HCT116 (cell line): ENCODE data around the gene DPP9. TPM values are rescaled to one million over a fixed set of nuclear protein-coding genes. Genes with fewer than 3 reads are reported as not detected.
A peak's percentile ranks its signal among the peaks of the same experiment; 100 is the strongest.

Experiments used
- ATAC-seq: fragments of 200-7000 bp; cut with Tn5 transposase; 2 replicates; pipeline ENCODE4 v1.9.1; 2020; ENCODE audit warnings: mild to moderate bottlenecking, moderate library complexity
- BruUV-seq: library from RNA; stranded (reverse); fragments of 400-500 nt; replicated peaks from 2 replicates; lab custom pipeline; 2021; lab: Mats Ljungman, UMichigan
- CTCF ChIA-PET: fragments of 300-600 bp; sonication (Branson Sonifier 250); formaldehyde crosslinking; loops from one replicate; lab custom pipeline; 2021; ENCODE audit warnings: antibody characterized with exemption; lab: Charles Lee
- POLR2A ChIA-PET: fragments of 300-600, 350-600 bp; sonication (Branson Sonifier 250); formaldehyde crosslinking; loops from one replicate; lab custom pipeline; 2021; ENCODE audit warnings: antibody characterized with exemption; lab: Charles Lee
- RAD21 ChIA-PET, 2 experiments: fragments of 300-600 bp; sonication (Branson Sonifier 250); formaldehyde crosslinking; loops; one replicate each; lab custom pipeline; 2023; ENCODE audit warnings: low total read pairs in 2 of 2; ENCODE audit not compliant: uncharacterized antibody in 2 of 2, unreplicated experiment in 2 of 2, low non-redundant PET in 1 of 2; lab: Charles Lee
- DNase-seq: peaks from one replicate; pipeline ENCODE4 v3.0.0-alpha.2; 2010; ENCODE audit warnings: low read depth, low spot score
- H2AFZ ChIP-seq: fragments of 200-600 bp; shearing (Covaris generic), sonication (generic); 2 replicates; pipeline ENCODE4 v1.6.1; 2017; ENCODE audit warnings: low read depth, mixed run types, mixed read lengths, antibody characterized with exemption, low read length; ENCODE audit not compliant: poor library complexity, severe bottlenecking
- H3K27ac ChIP-seq: 2 replicates; pipeline ENCODE4 v1.5.1; 2012; ENCODE audit warnings: low read depth, low read length
- H3K27me3 ChIP-seq: fragments of 200-600 bp; sonication (generic); 2 replicates; pipeline ENCODE4 v1.6.1; 2016; ENCODE audit warnings: mixed run types, low read length, mixed read lengths; ENCODE audit not compliant: insufficient read depth
- H3K36me3 ChIP-seq, 2 experiments: fragments of 200-500 bp in 1 of 2; fragments of 200-600 bp in 1 of 2; sonication (Bioruptor generic) in 1 of 2; sonication (generic) in 1 of 2; 2 replicates each; pipeline versions ENCODE4 v1.5.1 to v1.6.1; 2014 to 2016; ENCODE audit warnings: low read length in 2 of 2, inconsistent platforms in 1 of 2, mixed read lengths in 1 of 2, mixed run types in 1 of 2; ENCODE audit not compliant: insufficient read depth in 2 of 2, control insufficient read depth in 1 of 2
- H3K4me1 ChIP-seq, 2 experiments: fragments of 200-600 bp in 1 of 2; sonication (generic) in 1 of 2; 2 replicates each; pipeline versions ENCODE4 v1.5.1 to v1.6.1; 2012 to 2017; ENCODE audit warnings: low read length in 2 of 2, inconsistent platforms in 1 of 2, mild to moderate bottlenecking in 1 of 2, mixed read lengths in 1 of 2, mixed run types in 1 of 2, moderate library complexity in 1 of 2; ENCODE audit not compliant: insufficient read depth in 2 of 2, control insufficient read depth in 1 of 2
- H3K4me2 ChIP-seq: fragments of 200-600 bp; sonication (generic); 2 replicates; pipeline ENCODE4 v1.6.1; 2017; ENCODE audit warnings: mixed run types, low read length, mixed read lengths
- H3K4me3 ChIP-seq, 2 experiments: fragments of 200-600 bp in 1 of 2; sonication (generic) in 1 of 2; replicated peaks in 1 of 2; 2 replicates each; pipeline ENCODE4 v1.5.1; 2011 to 2016; ENCODE audit warnings: low read length in 2 of 2, control low read depth in 1 of 2, low read depth in 1 of 2, mild to moderate bottlenecking in 1 of 2, mixed read lengths in 1 of 2, mixed run types in 1 of 2
- H3K79me2 ChIP-seq: fragments of 200-600 bp; sonication (generic); 2 replicates; pipeline ENCODE4 v1.6.1; 2017; ENCODE audit warnings: mild to moderate bottlenecking, mixed run types, low read length, moderate library complexity, mixed read lengths; ENCODE audit not compliant: insufficient read depth
- H3K9ac ChIP-seq: fragments of 200-600 bp; sonication (generic); 2 replicates; pipeline ENCODE4 v1.6.1; 2016; ENCODE audit warnings: low read length, mixed read lengths
- H3K9me2 ChIP-seq: fragments of 200-600 bp; sonication (generic), shearing (Covaris generic); 2 replicates; pipeline ENCODE4 v1.6.1; 2017; ENCODE audit warnings: mixed run types, mild to moderate bottlenecking, moderate library complexity; ENCODE audit not compliant: insufficient read depth
- H3K9me3 ChIP-seq, 2 experiments: fragments of 200-500 bp in 1 of 2; fragments of 200-600 bp in 1 of 2; sonication (Bioruptor generic) in 1 of 2; sonication (generic) in 1 of 2; 2 replicates each; pipeline ENCODE4 v1.6.1; 2014 to 2017; ENCODE audit warnings: low read length in 2 of 2, mixed read lengths in 2 of 2, inconsistent platforms in 1 of 2, low read depth in 1 of 2, mild to moderate bottlenecking in 1 of 2, mixed run types in 1 of 2, moderate library complexity in 1 of 2; ENCODE audit not compliant: control insufficient read depth in 1 of 2, insufficient read depth in 1 of 2
- H4K20me1 ChIP-seq: fragments of 200-600 bp; sonication (generic), shearing (Covaris generic); 2 replicates; pipeline ENCODE4 v1.6.1; 2017; ENCODE audit warnings: mixed run types, mild to moderate bottlenecking, moderate library complexity; ENCODE audit not compliant: insufficient read depth
- CBX3 ChIP-seq: IDR thresholded peaks from 2 replicates; pipeline ENCODE4 v1.6.1; 2012; ENCODE audit warnings: low read depth
- EGR1 ChIP-seq: IDR thresholded peaks from 2 replicates; pipeline ENCODE4 v1.6.1; 2012; ENCODE audit warnings: low read depth
- ELF1 ChIP-seq: IDR thresholded peaks from 2 replicates; pipeline ENCODE4 v1.6.1; 2012; ENCODE audit warnings: low read depth, borderline replicate concordance
- FOSL1 ChIP-seq: IDR thresholded peaks from 2 replicates; pipeline ENCODE4 v1.6.1; 2012; ENCODE audit warnings: low read depth
- JUND ChIP-seq: IDR thresholded peaks from 2 replicates; pipeline ENCODE4 v1.6.1; 2012
- POLR2A ChIP-seq: IDR thresholded peaks from 2 replicates; pipeline ENCODE4 v1.7.0; 2011; ENCODE audit warnings: borderline replicate concordance; ENCODE audit not compliant: insufficient read depth, insufficient read length; ENCODE audit errors: extremely low read depth
- POLR2AphosphoS5 ChIP-seq: IDR thresholded peaks from 2 replicates; pipeline ENCODE4 v1.6.1; 2011; ENCODE audit warnings: mild to moderate bottlenecking, low read depth, low read length, moderate library complexity
- SP1 ChIP-seq: IDR thresholded peaks from 2 replicates; pipeline ENCODE4 v1.6.1; 2012; ENCODE audit warnings: low read depth
- TCF7L2 ChIP-seq: IDR thresholded peaks from 2 replicates; pipeline ENCODE4 v1.7.0; 2011; ENCODE audit warnings: borderline replicate concordance, inconsistent platforms; ENCODE audit not compliant: insufficient read depth, insufficient read length; ENCODE audit errors: extremely low read depth
- ZFX ChIP-seq: fragments of 450-650 bp; IDR thresholded peaks from 2 replicates; pipeline ENCODE4 v1.6.1; 2017
- ZNF274 ChIP-seq: fragments of 200-500 bp; sonication (Bioruptor generic); IDR thresholded peaks from 2 replicates; pipeline ENCODE4 v1.6.1; 2014; ENCODE audit warnings: mild to moderate bottlenecking, low read depth, low read length, inconsistent platforms
- intact Hi-C: fragments of 100-400 bp; cut with micrococcal nuclease; formaldehyde crosslinking; loops from 2 replicates; pipeline ENCODE4 v1.10.0; 2022
- total RNA-seq: library from RNA; stranded (reverse); gene quantifications from one replicate; pipeline ENCODE4 v1.2.1, GENCODE V29; 2021; ENCODE audit not compliant: unreplicated experiment
- TF ChIP-seq, protein P1 (sequence below): IDR thresholded peaks from 2 replicates; pipeline ENCODE4 v1.6.1; 2012
- TF ChIP-seq, protein P2 (sequence below), 3 experiments: fragments of 200-600 bp in 1 of 3; sonication (generic) in 1 of 3; IDR thresholded peaks in 2 of 3; conservative IDR thresholded peaks in 1 of 3; 2 replicates each; pipeline ENCODE4 v1.5.1; 2012 to 2017; ENCODE audit warnings: low read depth in 2 of 3, low read length in 2 of 3, antibody characterized with exemption in 1 of 3, borderline replicate concordance in 1 of 3, control low read depth in 1 of 3, mild to moderate bottlenecking in 1 of 3, mixed read lengths in 1 of 3, mixed run types in 1 of 3, moderate library complexity in 1 of 3; ENCODE audit not compliant: insufficient read depth in 1 of 3
- TF ChIP-seq, protein P3 (sequence below): IDR thresholded peaks from 2 replicates; pipeline ENCODE4 v1.6.1; 2012

The DPP9 gene
- total RNA-seq, 1 experiment from 2014 or later, result 67.6 TPM

DNA sequence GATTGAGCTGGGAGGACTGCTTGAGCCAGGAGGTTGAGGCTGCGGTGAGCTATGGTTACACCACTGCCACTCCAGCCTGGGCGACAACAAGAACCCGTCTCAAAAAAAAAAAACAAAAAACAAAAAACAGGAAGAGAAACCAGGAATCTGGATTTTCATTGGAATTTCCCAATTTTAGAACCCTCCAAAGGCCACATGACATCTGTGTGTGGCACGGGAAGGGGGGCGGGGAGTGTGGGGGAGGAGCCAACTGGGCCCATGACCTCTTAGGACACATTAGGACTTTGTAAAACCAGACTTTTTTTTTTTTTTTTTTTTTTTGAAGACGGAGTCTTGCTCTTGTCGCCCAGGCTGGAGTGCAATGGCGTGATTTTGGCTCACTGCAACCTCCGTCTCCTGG is 32.3 kb downstream of the DPP9 start:
- ATAC-seq, result no peak
- no peak for TF ChIP-seq POLR2A
- TF ChIP-seq EGR1, result no peak
- TF ChIP-seq POLR2AphosphoS5, result no peak
- TF ChIP-seq ZNF274, result no peak
- no peak for TF ChIP-seq TCF7L2
- TF ChIP-seq JUND, result no peak
- TF ChIP-seq FOSL1, result no peak
- no peak for TF ChIP-seq SP1
- TF ChIP-seq ZFX, result no peak
- TF ChIP-seq ELF1, result no peak
- TF ChIP-seq, protein P1, sequence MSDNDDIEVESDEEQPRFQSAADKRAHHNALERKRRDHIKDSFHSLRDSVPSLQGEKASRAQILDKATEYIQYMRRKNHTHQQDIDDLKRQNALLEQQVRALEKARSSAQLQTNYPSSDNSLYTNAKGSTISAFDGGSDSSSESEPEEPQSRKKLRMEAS, result no peak
- TF ChIP-seq CBX3, result no peak
- Histone ChIP-seq H3K4me3 (no peak overlapping the region), H3K27me3 (no peaks in the 10 kb centered on the region), H3K27ac (no peak overlapping the region), H3K9me3 (no peaks in the 10 kb centered on the region), H3K9ac (no peak overlapping the region), H4K20me1 (no peaks in the 10 kb centered on the region), H3K4me2 (no peak overlapping the region), H3K9me2 (no peaks in the 10 kb centered on the region), H3K79me2 (peaks cover 9% of the 10 kb centered on the region; the same call in 1 of the 2 replicates), H2AFZ (no peak overlapping the region), H3K36me3 (peaks cover 4 to 52% of the 10 kb centered on the region in 2 experiments), H3K4me1 (peaks cover 8 to 19% of the 10 kb centered on the region in 2 experiments)
- intact Hi-C loops, result no loop called here
- no peak for DNase-seq
- BruUV-seq, result no TSS peak
- ChIA-PET CTCF (no interaction called here), POLR2A (no interaction called here), RAD21 (no interaction called here)

DNA sequence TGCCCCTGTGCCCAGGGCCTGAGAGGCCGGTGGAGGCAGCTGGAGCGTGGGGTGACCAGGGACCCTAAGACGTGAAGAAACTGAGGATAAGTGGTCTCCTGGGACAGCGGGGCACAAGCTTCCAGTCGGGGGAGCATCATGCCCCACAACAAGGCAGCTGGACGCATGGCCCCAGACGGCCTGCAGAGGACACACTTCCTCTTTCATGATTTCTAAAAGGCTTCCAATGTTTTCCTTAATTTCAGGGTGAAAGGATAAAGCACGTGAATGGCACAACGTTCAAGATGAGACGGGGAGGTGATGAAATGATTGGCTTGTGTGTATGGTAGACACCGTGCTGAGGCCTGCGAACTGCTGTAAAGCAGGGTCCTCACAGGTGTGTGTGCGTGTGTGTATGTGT is 33.3 kb downstream of the DPP9 start:
- H3K9me2 ChIP-seq, result no peaks in the 10 kb centered on the region
- RAD21 ChIA-PET, result no interaction called here
- H3K9me3 ChIP-seq, result no peaks in the 10 kb centered on the region
- H4K20me1 ChIP-seq, result no peaks in the 10 kb centered on the region
- peaks cover 8 to 17% of the 10 kb centered on the region in 2 experiments for H3K4me1 ChIP-seq
- H3K27ac ChIP-seq, result no peak overlapping the region
- ATAC-seq, result no peak
- no TSS peak for BruUV-seq
- DNase-seq, result no peak
- H2AFZ ChIP-seq, result no peak overlapping the region
- H3K79me2 ChIP-seq, result peaks cover 9% of the 10 kb centered on the region; the same call in 1 of the 2 replicates
- intact Hi-C loops, result no loop called here
- no peak overlapping the region for H3K9ac ChIP-seq
- CTCF ChIA-PET, result no interaction called here
- no peak overlapping the region for H3K4me3 ChIP-seq
- no peak for TF ChIP-seq FOSL1
- TF ChIP-seq, protein P2, sequence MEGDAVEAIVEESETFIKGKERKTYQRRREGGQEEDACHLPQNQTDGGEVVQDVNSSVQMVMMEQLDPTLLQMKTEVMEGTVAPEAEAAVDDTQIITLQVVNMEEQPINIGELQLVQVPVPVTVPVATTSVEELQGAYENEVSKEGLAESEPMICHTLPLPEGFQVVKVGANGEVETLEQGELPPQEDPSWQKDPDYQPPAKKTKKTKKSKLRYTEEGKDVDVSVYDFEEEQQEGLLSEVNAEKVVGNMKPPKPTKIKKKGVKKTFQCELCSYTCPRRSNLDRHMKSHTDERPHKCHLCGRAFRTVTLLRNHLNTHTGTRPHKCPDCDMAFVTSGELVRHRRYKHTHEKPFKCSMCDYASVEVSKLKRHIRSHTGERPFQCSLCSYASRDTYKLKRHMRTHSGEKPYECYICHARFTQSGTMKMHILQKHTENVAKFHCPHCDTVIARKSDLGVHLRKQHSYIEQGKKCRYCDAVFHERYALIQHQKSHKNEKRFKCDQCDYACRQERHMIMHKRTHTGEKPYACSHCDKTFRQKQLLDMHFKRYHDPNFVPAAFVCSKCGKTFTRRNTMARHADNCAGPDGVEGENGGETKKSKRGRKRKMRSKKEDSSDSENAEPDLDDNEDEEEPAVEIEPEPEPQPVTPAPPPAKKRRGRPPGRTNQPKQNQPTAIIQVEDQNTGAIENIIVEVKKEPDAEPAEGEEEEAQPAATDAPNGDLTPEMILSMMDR (IDR thresholded peaks at IDR 0.05 in 2 of 3, conservative IDR thresholded peaks at IDR 0.05 in 1 of 3; ENCODE audit: borderline replicate concordance in 1 of 3, insufficient read depth in 1 of 3, low read depth in 2 of 3, low read length in 2 of 3), result 0 out of 6 replicates have a peak, but pooled peaks of 1 of the 3 experiments have one; percentile 21
- TF ChIP-seq, protein P3, sequence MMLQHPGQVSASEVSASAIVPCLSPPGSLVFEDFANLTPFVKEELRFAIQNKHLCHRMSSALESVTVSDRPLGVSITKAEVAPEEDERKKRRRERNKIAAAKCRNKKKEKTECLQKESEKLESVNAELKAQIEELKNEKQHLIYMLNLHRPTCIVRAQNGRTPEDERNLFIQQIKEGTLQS, result no peak
- TF ChIP-seq, all 23 proteins: peak for 1
- H3K27me3 ChIP-seq, result no peaks in the 10 kb centered on the region
- POLR2A ChIA-PET, result no interaction called here
- H3K4me2 ChIP-seq, result no peak overlapping the region
- peaks cover 4 to 52% of the 10 kb centered on the region in 2 experiments for H3K36me3 ChIP-seq
